KG1 (cell line): ENCODE results near the gene PADI6.
"Not testable (repeated sequence)": the region's sequence is repeated elsewhere in the genome, so short reads cannot be mapped to it uniquely, and the experiment has no call there.

ENCODE experiments used
- DNase-seq: peaks from one replicate; lab custom pipeline; 2025; lab: John Stamatoyannopoulos, UW

PADI6 gene

GRCh38 chr1:17404034-17404684 is 32.2 kb downstream of the PADI6 start:
- DNase-seq: no peak

GRCh38 chr1:17404820-17405219 is 32.8 kb downstream of the PADI6 start:
- DNase-seq: no peak

- DNase-seq: peak; percentile 27
These were observed 34.1 kb downstream of the PADI6 start for GRCh38 chr1:17405898-17406759.

- not testable (repeated sequence) for DNase-seq
These were observed 34.9 kb downstream of the PADI6 start for GRCh38 chr1:17406760-17407475.

GRCh38 chr1:17407786-17408514 is 36.0 kb downstream of the PADI6 start:
- not testable (repeated sequence) for DNase-seq

- DNase-seq: no peak
These were observed 37.4 kb downstream of the PADI6 start for GRCh38 chr1:17409391-17409811.

- no peak for DNase-seq
These were observed 40.3 kb downstream of the PADI6 start for GRCh38 chr1:17412093-17412870.

- no peak for DNase-seq
These were observed 42.0 kb downstream of the PADI6 start for GRCh38 chr1:17414022-17414421.

GRCh38 chr1:17416389-17416788 is 44.4 kb downstream of the PADI6 start:
- DNase-seq: no peak

GRCh38 chr1:17419626-17420328 is 47.8 kb downstream of the PADI6 start:
- DNase-seq: no peak

- DNase-seq: no peak
These were observed 48.5 kb downstream of the PADI6 start for GRCh38 chr1:17420391-17420918.

GRCh38 chr1:17422461-17422860 is 50.5 kb downstream of the PADI6 start:
- no peak for DNase-seq

GRCh38 chr1:17423781-17424245 is 51.8 kb downstream of the PADI6 start:
- no peak for DNase-seq

GRCh38 chr1:17425806-17426600 is 54.0 kb downstream of the PADI6 start:
- DNase-seq: no peak

- DNase-seq: no peak
These were observed 56.0 kb downstream of the PADI6 start for GRCh38 chr1:17427696-17428660.

- no peak for DNase-seq
These were observed 57.2 kb downstream of the PADI6 start for GRCh38 chr1:17429183-17429582.

- DNase-seq: no peak
These were observed 60.4 kb downstream of the PADI6 start for GRCh38 chr1:17432412-17432811.

- no peak for DNase-seq
These were observed 61.3 kb downstream of the PADI6 start for GRCh38 chr1:17433261-17433660.
